ENCODE data around the gene IL22RA1. TPM values are rescaled to one million over a fixed set of nuclear protein-coding genes. Genes with fewer than 3 reads are reported as not detected.
A peak's percentile ranks its signal among the peaks of the same experiment; 100 is the strongest.

IL22RA1 gene
- total RNA-seq, 2 experiments from 2014 or later: not detected

DNA sequence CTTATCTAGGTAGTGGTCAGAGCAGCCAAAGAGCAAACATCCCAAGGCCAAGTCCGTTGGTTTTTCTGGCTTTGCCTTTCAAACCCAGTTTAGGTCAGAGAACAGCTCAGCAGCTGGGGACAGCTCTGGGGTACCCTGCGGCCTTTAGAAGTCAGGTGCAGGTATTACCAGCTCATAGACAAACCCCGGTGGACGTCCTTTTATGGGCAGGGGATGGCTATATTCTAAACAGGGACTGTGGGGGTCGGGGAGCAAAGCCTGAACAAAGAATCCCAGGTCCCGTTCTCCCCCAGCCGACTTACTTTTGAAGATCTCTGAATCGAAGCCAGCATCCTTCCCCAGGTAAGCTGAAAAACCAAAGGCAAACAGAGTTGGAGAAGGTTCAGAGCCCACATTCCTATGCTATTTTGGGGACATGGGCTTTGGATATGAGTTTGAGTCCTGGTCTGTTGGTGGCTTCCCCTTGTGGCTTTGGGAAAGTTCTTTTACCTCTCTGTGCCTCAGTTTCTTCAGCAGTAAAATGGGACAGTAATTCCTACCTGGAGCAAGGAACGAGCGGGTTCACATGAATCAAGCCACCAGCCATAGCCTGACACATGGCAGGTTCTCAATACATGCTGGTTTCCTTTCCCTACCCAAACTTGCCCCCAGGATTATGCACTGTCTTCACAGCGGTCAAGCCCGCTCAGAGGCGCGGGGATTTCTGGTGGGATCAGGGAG is 47.6 kb downstream of the IL22RA1 start:
- Histone ChIP-seq H3K9me2 (ENCODE audit: insufficient read depth, low read length) (no peaks in the 10 kb centered on the region), H3K9me3 (ENCODE audit: low read length) (no peaks in the 10 kb centered on the region), H3K4me2 (ENCODE audit: low read length) (no peak overlapping the region), H3K4me3 (ENCODE audit: low read depth, low read length, poor library complexity, severe bottlenecking) (no peak overlapping the region), H3K4me1 (ENCODE audit: insufficient read depth, low read length, poor library complexity, severe bottlenecking) (no peaks in the 10 kb centered on the region), H3K79me2 (ENCODE audit: insufficient read depth, low read depth, low read length) (no peaks in the 10 kb centered on the region), H2AFZ (ENCODE audit: low read length) (no peak overlapping the region), H4K20me1 (ENCODE audit: insufficient read depth, low read length) (no peaks in the 10 kb centered on the region), H3K36me3 (ENCODE audit: insufficient read depth, low read length) (no peaks in the 10 kb centered on the region), H3K27ac (ENCODE audit: low read depth, low read length, poor library complexity, severe bottlenecking) (no peak overlapping the region)
- DNase-seq (ENCODE audit: low spot score): no peak
- TF ChIP-seq EZH2phosphoT487 (IDR thresholded peaks at IDR 0.05; ENCODE audit: borderline replicate concordance, low read depth, low read length): no peak
- no peak for TF ChIP-seq CTCF (conservative IDR thresholded peaks at IDR 0.05; ENCODE audit: low read length)
- BruUV-seq (replicated peaks): no TSS peak
- intact Hi-C loops (cut with micrococcal nuclease; ENCODE audit: unreplicated experiment): no loop called here
- POLR2A ChIA-PET: interaction anchor here (0.6 kb wide), 1 partner anchor 988 kb away, joined by 3 read pairs; no protein-coding TSS in a partner anchor
- CTCF ChIA-PET (ENCODE audit: unreplicated experiment): no interaction called here

- DNase-seq (ENCODE audit: low spot score): peak; percentile 9
- no peak overlapping the region for H3K27ac ChIP-seq (ENCODE audit: low read depth, low read length, poor library complexity, severe bottlenecking)
- H3K4me2 ChIP-seq (ENCODE audit: low read length): no peak overlapping the region
- ChIA-PET POLR2A (no interaction called here), CTCF (ENCODE audit: unreplicated experiment) (no interaction called here)
- H3K79me2 ChIP-seq (ENCODE audit: insufficient read depth, low read depth, low read length): no peaks in the 10 kb centered on the region
- no peaks in the 10 kb centered on the region for H3K9me2 ChIP-seq (ENCODE audit: insufficient read depth, low read length)
- H3K4me1 ChIP-seq (ENCODE audit: insufficient read depth, low read length, poor library complexity, severe bottlenecking): no peaks in the 10 kb centered on the region
- no peak overlapping the region for H2AFZ ChIP-seq (ENCODE audit: low read length)
- H3K36me3 ChIP-seq (ENCODE audit: insufficient read depth, low read length): no peaks in the 10 kb centered on the region
- TF ChIP-seq CTCF (conservative IDR thresholded peaks at IDR 0.05; ENCODE audit: low read length) (no peak; the same call in 1 of the 2 replicates), EZH2phosphoT487 (IDR thresholded peaks at IDR 0.05; ENCODE audit: borderline replicate concordance, low read depth, low read length) (no peak)
- no peaks in the 10 kb centered on the region for H4K20me1 ChIP-seq (ENCODE audit: insufficient read depth, low read length)
- no peak overlapping the region for H3K4me3 ChIP-seq (ENCODE audit: low read depth, low read length, poor library complexity, severe bottlenecking)
- no peaks in the 10 kb centered on the region for H3K9me3 ChIP-seq (ENCODE audit: low read length)
- intact Hi-C loops (cut with micrococcal nuclease; ENCODE audit: unreplicated experiment): no loop called here
- no TSS peak for BruUV-seq (replicated peaks)
Observed at GRCh38 chr1:24094554-24094953, 48.4 kb downstream of the IL22RA1 start.

GRCh38 chr1:24093732-24094131 is 49.2 kb downstream of the IL22RA1 start:
- Histone ChIP-seq H3K4me3 (ENCODE audit: low read depth, low read length, poor library complexity, severe bottlenecking) (no peak overlapping the region), H3K9me2 (ENCODE audit: insufficient read depth, low read length) (no peaks in the 10 kb centered on the region), H2AFZ (ENCODE audit: low read length) (no peak overlapping the region), H3K79me2 (ENCODE audit: insufficient read depth, low read depth, low read length) (no peaks in the 10 kb centered on the region), H3K9me3 (ENCODE audit: low read length) (no peaks in the 10 kb centered on the region), H4K20me1 (ENCODE audit: insufficient read depth, low read length) (no peaks in the 10 kb centered on the region), H3K36me3 (ENCODE audit: insufficient read depth, low read length) (no peaks in the 10 kb centered on the region), H3K4me2 (ENCODE audit: low read length) (no peak overlapping the region), H3K4me1 (ENCODE audit: insufficient read depth, low read length, poor library complexity, severe bottlenecking) (no peaks in the 10 kb centered on the region), H3K27ac (ENCODE audit: low read depth, low read length, poor library complexity, severe bottlenecking) (no peak overlapping the region)
- ChIA-PET POLR2A (interaction anchor here (0.7 kb wide), 1 partner anchor 39 kb away, joined by 3 read pairs; no protein-coding TSS in a partner anchor), CTCF (ENCODE audit: unreplicated experiment) (no interaction called here)
- intact Hi-C loops (cut with micrococcal nuclease; ENCODE audit: unreplicated experiment): no loop called here
- BruUV-seq (replicated peaks): no TSS peak
- TF ChIP-seq EZH2phosphoT487 (IDR thresholded peaks at IDR 0.05; ENCODE audit: borderline replicate concordance, low read depth, low read length) (no peak), CTCF (conservative IDR thresholded peaks at IDR 0.05; ENCODE audit: low read length) (no peak)
- no peak for DNase-seq (ENCODE audit: low spot score)
